ENCODE measurements around the gene C11orf24.

DNA sequence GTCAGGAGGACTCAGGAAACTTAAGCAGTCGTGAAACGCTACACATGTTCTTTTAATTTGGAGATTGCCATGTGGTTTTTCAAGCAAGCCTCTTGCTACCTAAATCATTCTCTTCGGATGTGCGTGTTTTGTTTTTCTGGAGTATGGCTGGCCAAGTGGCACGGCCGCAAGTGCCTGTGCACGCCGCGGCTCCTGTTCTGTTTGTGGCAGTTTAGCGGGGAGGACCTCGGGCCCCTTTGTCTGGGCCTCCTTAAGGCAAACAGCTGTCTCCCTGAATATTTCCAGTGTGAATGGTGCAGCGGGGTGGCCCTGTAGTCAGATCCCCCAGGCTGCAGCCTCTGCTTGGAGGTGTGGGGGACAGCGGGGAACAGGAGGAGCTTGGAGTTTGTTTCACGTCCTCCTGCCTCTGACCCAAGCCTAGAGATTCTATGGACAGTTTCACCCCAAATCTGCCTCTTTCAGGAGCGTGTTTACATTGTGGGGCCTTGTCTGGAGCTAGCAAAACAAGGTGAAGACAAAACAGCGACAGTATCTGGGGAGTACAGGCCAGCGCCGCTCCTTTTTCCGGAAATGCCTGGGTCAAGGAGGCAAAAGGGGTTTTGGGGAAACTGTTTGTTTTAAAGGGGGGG is 41.9 kb upstream of the C11orf24 start:
- TF ChIP-seq, protein P1, sequence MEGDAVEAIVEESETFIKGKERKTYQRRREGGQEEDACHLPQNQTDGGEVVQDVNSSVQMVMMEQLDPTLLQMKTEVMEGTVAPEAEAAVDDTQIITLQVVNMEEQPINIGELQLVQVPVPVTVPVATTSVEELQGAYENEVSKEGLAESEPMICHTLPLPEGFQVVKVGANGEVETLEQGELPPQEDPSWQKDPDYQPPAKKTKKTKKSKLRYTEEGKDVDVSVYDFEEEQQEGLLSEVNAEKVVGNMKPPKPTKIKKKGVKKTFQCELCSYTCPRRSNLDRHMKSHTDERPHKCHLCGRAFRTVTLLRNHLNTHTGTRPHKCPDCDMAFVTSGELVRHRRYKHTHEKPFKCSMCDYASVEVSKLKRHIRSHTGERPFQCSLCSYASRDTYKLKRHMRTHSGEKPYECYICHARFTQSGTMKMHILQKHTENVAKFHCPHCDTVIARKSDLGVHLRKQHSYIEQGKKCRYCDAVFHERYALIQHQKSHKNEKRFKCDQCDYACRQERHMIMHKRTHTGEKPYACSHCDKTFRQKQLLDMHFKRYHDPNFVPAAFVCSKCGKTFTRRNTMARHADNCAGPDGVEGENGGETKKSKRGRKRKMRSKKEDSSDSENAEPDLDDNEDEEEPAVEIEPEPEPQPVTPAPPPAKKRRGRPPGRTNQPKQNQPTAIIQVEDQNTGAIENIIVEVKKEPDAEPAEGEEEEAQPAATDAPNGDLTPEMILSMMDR (IDR thresholded peaks at IDR 0.05): no peak
- TF ChIP-seq ZFX (IDR thresholded peaks at IDR 0.05; ENCODE audit: borderline replicate concordance): no peak
